WTC11 (cell line): Measurements from ENCODE around the gene ZNF711. TPM values are rescaled to one million over a fixed set of nuclear protein-coding genes. Genes with fewer than 3 reads are reported as not detected.

Experiments used
- ATAC-seq: fragments of 200-7000 bp; cut with Tn5 transposase; 2 replicates; pipeline ENCODE4 v1.10.0; 2021; ENCODE audit warnings: mild to moderate bottlenecking, moderate library complexity
- Bru-seq: library from RNA; stranded (reverse); fragments of 400-500 nt; gene quantifications from one replicate; lab custom pipeline; 2021; lab: Mats Ljungman, UMichigan
- CTCF ChIA-PET: fragments of 300-600 bp; sonication (Branson Sonifier 250); formaldehyde crosslinking; loops from one replicate; lab custom pipeline; 2021; ENCODE audit warnings: antibody characterized with exemption; lab: Charles Lee
- POLR2A ChIA-PET: fragments of 350-600 bp; sonication (Branson Sonifier 250); formaldehyde crosslinking; loops from one replicate; lab custom pipeline; 2021; ENCODE audit warnings: antibody characterized with exemption; lab: Charles Lee
- DNase-seq: peaks from one replicate; pipeline ENCODE4 v3.0.0; 2021; ENCODE audit warnings: low spot score
- H3K27ac Mint-ChIP-seq: 2 replicates; pipeline ENCODE4 v1.8.0; 2021; ENCODE audit warnings: mixed read lengths
- H3K27me3 Mint-ChIP-seq: 2 replicates; pipeline ENCODE4 v1.8.0; 2021; ENCODE audit warnings: low read depth, mild to moderate bottlenecking, moderate library complexity, mixed read lengths
- H3K36me3 Mint-ChIP-seq: 2 replicates; pipeline ENCODE4 v1.8.0; 2021; ENCODE audit warnings: mixed read lengths
- H3K4me1 Mint-ChIP-seq: 2 replicates; pipeline ENCODE4 v1.8.0; 2022; ENCODE audit warnings: mixed read lengths
- H3K4me3 Mint-ChIP-seq: 2 replicates; pipeline ENCODE4 v1.8.0; 2021; ENCODE audit warnings: mild to moderate bottlenecking, moderate library complexity, mixed read lengths
- H3K9me3 Mint-ChIP-seq: 2 replicates; pipeline ENCODE4 v1.8.0; 2021; ENCODE audit warnings: mixed read lengths
- ERG ChIP-seq: fragments of 250-450 bp; sonication (Bioruptor Pico); IDR thresholded peaks from 2 replicates; pipeline ENCODE4 v1.8.0; 2021; ENCODE audit warnings: mild to moderate bottlenecking
- FOXJ3 ChIP-seq: sonication (generic); formaldehyde crosslinking; IDR thresholded peaks from 2 replicates; pipeline ENCODE4 v1.9.0; 2021; ENCODE audit warnings: missing genetic modification reagents, mild to moderate bottlenecking, borderline replicate concordance
- FOXK1 ChIP-seq: sonication (generic); formaldehyde crosslinking; IDR thresholded peaks from 2 replicates; pipeline ENCODE4 v1.8.0; 2022; ENCODE audit warnings: mild to moderate bottlenecking, moderate library complexity, missing genetic modification reagents
- GTF2I ChIP-seq: fragments of 250-450 bp; sonication (Bioruptor Pico); conservative IDR thresholded peaks from 2 replicates; pipeline ENCODE4 v1.4.0; 2021; ENCODE audit warnings: mild to moderate bottlenecking
- NFYB ChIP-seq: sonication (generic); formaldehyde crosslinking; conservative IDR thresholded peaks from 2 replicates; pipeline ENCODE4 v1.8.0; 2022; ENCODE audit warnings: low read depth, missing genetic modification reagents
- OVOL2 ChIP-seq: fragments of 250-450 bp; sonication (Bioruptor Pico); IDR thresholded peaks from 2 replicates; pipeline ENCODE4 v1.9.0; 2021; ENCODE audit warnings: mild to moderate bottlenecking, borderline replicate concordance
- RELA ChIP-seq: sonication (generic); formaldehyde crosslinking; IDR thresholded peaks from 2 replicates; pipeline ENCODE4 v1.8.1; 2022; ENCODE audit warnings: missing genetic modification reagents, mild to moderate bottlenecking, borderline replicate concordance
- SMAD4 ChIP-seq: sonication (generic); formaldehyde crosslinking; IDR thresholded peaks from 2 replicates; pipeline ENCODE4 v1.8.0; 2022; ENCODE audit warnings: mild to moderate bottlenecking, missing genetic modification reagents
- SP1 ChIP-seq: sonication (generic); formaldehyde crosslinking; conservative IDR thresholded peaks from 2 replicates; pipeline ENCODE4 v1.8.1; 2022; ENCODE audit warnings: missing genetic modification reagents
- TCF7 ChIP-seq: sonication (generic); formaldehyde crosslinking; IDR thresholded peaks from 2 replicates; pipeline ENCODE4 v1.8.0; 2022; ENCODE audit warnings: mild to moderate bottlenecking, low read depth, missing genetic modification reagents, moderate library complexity
- TP53 ChIP-seq: sonication (generic); formaldehyde crosslinking; IDR thresholded peaks from 2 replicates; pipeline ENCODE4 v1.8.1; 2023; ENCODE audit warnings: mild to moderate bottlenecking, missing genetic modification reagents
- ZBTB21 ChIP-seq: sonication (generic); formaldehyde crosslinking; IDR thresholded peaks from 2 replicates; pipeline ENCODE4 v1.8.1; 2023; ENCODE audit warnings: mild to moderate bottlenecking, missing genetic modification reagents, borderline replicate concordance
- ZNF138 ChIP-seq: sonication (generic); formaldehyde crosslinking; conservative IDR thresholded peaks from 2 replicates; pipeline ENCODE4 v1.8.1; 2022; ENCODE audit warnings: mild to moderate bottlenecking, moderate library complexity, missing genetic modification reagents
- ZNF263 ChIP-seq: sonication (generic); formaldehyde crosslinking; IDR thresholded peaks from 2 replicates; pipeline ENCODE4 v1.8.1; 2022; ENCODE audit warnings: low read depth, mild to moderate bottlenecking, moderate library complexity, missing genetic modification reagents
- ZNF532 ChIP-seq: fragments of 250-450 bp; sonication (Bioruptor Pico); IDR thresholded peaks from 2 replicates; pipeline ENCODE4 v1.9.0; 2021; ENCODE audit warnings: mild to moderate bottlenecking, borderline replicate concordance
- long read RNA-seq, 3 experiments: library from RNA in 1 of 3; library from capped mRNA in 1 of 3; library from polyadenylated mRNA in 1 of 3; unstranded in 2 of 3; stranded (forward) in 1 of 3; transcript quantifications; one replicate each; pipeline ENCODE4 v2.0.0, GENCODE V29; 2021
- total RNA-seq: library from RNA; stranded (reverse); gene quantifications from 3 replicates; pipeline ENCODE4 v1.2.3, GENCODE V29; 2021

The ZNF711 gene
- total RNA-seq (12.5 to 14.3 TPM (median 13.4 TPM) in 3 replicates), Bru-seq, nascent RNA (percentile 88 among the genes with signal in this experiment)
- long read RNA-seq, experiment 1, full-length matches to known transcripts: 48 of 139 reads
- long read RNA-seq, experiment 1, partial matches to known transcripts: 27 of 139 reads
- long read RNA-seq, experiment 1, other reads (novel, unspliced or antisense): 64 of 139 reads
- long read RNA-seq, experiment 2, full-length matches to known transcripts: 4 of 20 reads
- long read RNA-seq, experiment 2, partial matches to known transcripts: 11 of 20 reads
- long read RNA-seq, experiment 2, other reads (novel, unspliced or antisense): 5 of 20 reads
- long read RNA-seq, experiment 3, full-length matches to known transcripts: 1 of 1 reads
- long read RNA-seq, experiment 3, partial matches to known transcripts: 0 of 1 reads
- long read RNA-seq, experiment 3, other reads (novel, unspliced or antisense): 0 of 1 reads

GRCh38 chrX:85243761-85244449, at the start of gene ZNF711, which contains the start of gene SATL1:
ZNF711 (plus strand) TSS chrX:85243991; CDS start chrX:85247573, 3,582 bp downstream.
SATL1 (minus strand) TSS chrX:85243779; CDS start chrX:85108968, 134,811 bp downstream.
- Mint-ChIP-seq H3K4me1 (peaks cover 24% of the 10 kb centered on the region), H3K4me3 (peak within 1 kb of the TSS; percentile 96), H3K27ac (peak within 1 kb of the TSS; percentile 98), H3K27me3 (no peaks in the 10 kb centered on the region), H3K36me3 (peaks cover 7% of the 10 kb centered on the region), H3K9me3 (no peaks in the 10 kb centered on the region)
- DNase-seq (peak; percentile 74), ATAC-seq (peak; percentile 91)
- ChIA-PET POLR2A (no interaction called here), CTCF (interaction anchor here (0.6 to 1.9 kb wide), 2 partner anchors 135 to 515 kb away, joined by 4 to 8 read pairs; no protein-coding TSS in a partner anchor)
- TF ChIP-seq ERG (CRISPR knock-in tag) (no peak), FOXJ3 (CRISPR knock-in tag) (no peak), SP1 (CRISPR knock-in tag) (peak; percentile 50; the same call in 1 of the 2 replicates), ZNF532 (CRISPR knock-in tag) (no peak), NFYB (CRISPR knock-in tag) (no peak), RELA (no peak), ZBTB21 (CRISPR knock-in tag) (peak; percentile 83; the same call in 1 of the 2 replicates)

GRCh38 chrX:85196319-85196718, 47.5 kb upstream of the ZNF711 start:
- TF ChIP-seq OVOL2 (CRISPR knock-in tag): no peak
- TF ChIP-seq GTF2I: no peak
- TF ChIP-seq ZNF263 (CRISPR knock-in tag): no peak
- TF ChIP-seq TP53 (CRISPR knock-in tag): no peak
- TF ChIP-seq ZNF138 (CRISPR knock-in tag): no peak
- no peak for TF ChIP-seq FOXK1 (CRISPR knock-in tag)
- no peak for TF ChIP-seq TCF7 (CRISPR knock-in tag)
- TF ChIP-seq SMAD4 (CRISPR knock-in tag): no peak
- POLR2A ChIA-PET: no interaction called here
- H3K27me3 Mint-ChIP-seq: no peaks in the 10 kb centered on the region; the same call in none of the 2 replicates
- ATAC-seq (no peak), DNase-seq (no peak)
- no peaks in the 10 kb centered on the region for H3K36me3 Mint-ChIP-seq
- no peaks in the 10 kb centered on the region for H3K4me1 Mint-ChIP-seq
- H3K4me3 Mint-ChIP-seq: no peak overlapping the region
- H3K27ac Mint-ChIP-seq: no peak overlapping the region
- CTCF ChIA-PET: no interaction called here
- peaks cover 12% of the 10 kb centered on the region for H3K9me3 Mint-ChIP-seq
